Measurements from ENCODE around the gene FGF19. TPM values are rescaled to one million over a fixed set of nuclear protein-coding genes. Genes with fewer than 3 reads are reported as not detected.

FGF19 gene
- polyA plus RNA-seq, 1 donor from 2014 or later: 4.6 TPM

DNA sequence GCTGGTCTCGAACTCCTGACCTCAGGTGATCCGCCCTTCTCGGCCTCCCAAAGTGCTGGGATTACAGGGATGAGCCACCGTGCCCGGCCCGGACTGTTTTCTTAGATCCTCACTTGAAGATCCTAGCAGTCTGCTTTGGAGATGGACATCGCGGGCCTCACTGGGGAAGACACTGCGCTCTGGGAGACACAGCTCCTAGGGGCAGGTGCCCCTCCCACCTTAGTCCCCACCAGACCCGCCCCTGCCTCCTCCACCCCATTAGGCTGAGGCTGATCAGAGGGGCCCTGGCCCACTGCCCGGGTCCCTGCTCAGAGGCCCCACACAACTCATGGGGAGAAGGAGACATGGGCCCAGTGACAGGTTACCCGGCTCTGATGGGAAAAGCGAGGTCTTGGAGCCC lies 17.4 kb downstream of the FGF19 start:
- no peak overlapping the region for H2AFZ ChIP-seq (ENCODE audit: low read depth, low read length)
- peaks cover 5% of the 10 kb centered on the region for H3K27me3 ChIP-seq (ENCODE audit: insufficient read depth, low read depth, low read length)
- H3K9me3 ChIP-seq (ENCODE audit: low read length): no peaks in the 10 kb centered on the region
- H3K9ac ChIP-seq (ENCODE audit: low read length): no peak overlapping the region
- no peaks in the 10 kb centered on the region for H3K79me2 ChIP-seq (replicated peaks; ENCODE audit: insufficient read depth, low read length)
- H3K4me3 ChIP-seq (ENCODE audit: low read length): no peak overlapping the region
- H3K27ac ChIP-seq (ENCODE audit: low read length): no peak overlapping the region
- no peaks in the 10 kb centered on the region for H3K9me2 ChIP-seq (ENCODE audit: insufficient read depth, low read length)
- no peak overlapping the region for H3K4me2 ChIP-seq (ENCODE audit: low read length)
- TF ChIP-seq SMC3 (conservative IDR thresholded peaks at IDR 0.05; ENCODE audit: poor library complexity): no peak
- TF ChIP-seq TAF1 (IDR thresholded peaks at IDR 0.05; ENCODE audit: low read depth): no peak
- no peak for TF ChIP-seq POLR2AphosphoS5 (IDR thresholded peaks at IDR 0.05)
- TF ChIP-seq, protein P1, sequence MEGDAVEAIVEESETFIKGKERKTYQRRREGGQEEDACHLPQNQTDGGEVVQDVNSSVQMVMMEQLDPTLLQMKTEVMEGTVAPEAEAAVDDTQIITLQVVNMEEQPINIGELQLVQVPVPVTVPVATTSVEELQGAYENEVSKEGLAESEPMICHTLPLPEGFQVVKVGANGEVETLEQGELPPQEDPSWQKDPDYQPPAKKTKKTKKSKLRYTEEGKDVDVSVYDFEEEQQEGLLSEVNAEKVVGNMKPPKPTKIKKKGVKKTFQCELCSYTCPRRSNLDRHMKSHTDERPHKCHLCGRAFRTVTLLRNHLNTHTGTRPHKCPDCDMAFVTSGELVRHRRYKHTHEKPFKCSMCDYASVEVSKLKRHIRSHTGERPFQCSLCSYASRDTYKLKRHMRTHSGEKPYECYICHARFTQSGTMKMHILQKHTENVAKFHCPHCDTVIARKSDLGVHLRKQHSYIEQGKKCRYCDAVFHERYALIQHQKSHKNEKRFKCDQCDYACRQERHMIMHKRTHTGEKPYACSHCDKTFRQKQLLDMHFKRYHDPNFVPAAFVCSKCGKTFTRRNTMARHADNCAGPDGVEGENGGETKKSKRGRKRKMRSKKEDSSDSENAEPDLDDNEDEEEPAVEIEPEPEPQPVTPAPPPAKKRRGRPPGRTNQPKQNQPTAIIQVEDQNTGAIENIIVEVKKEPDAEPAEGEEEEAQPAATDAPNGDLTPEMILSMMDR (IDR thresholded peaks at IDR 0.05; ENCODE audit: poor library complexity, severe bottlenecking): no peak
- TF ChIP-seq RAD21 (conservative IDR thresholded peaks at IDR 0.05): no peak
- no peak for TF ChIP-seq EP300 (conservative IDR thresholded peaks at IDR 0.05; ENCODE audit: poor library complexity, severe bottlenecking)
- TF ChIP-seq EZH2 (IDR thresholded peaks at IDR 0.05; ENCODE audit: borderline replicate concordance, insufficient read depth, low read length, poor library complexity, severe bottlenecking): no peak
- TF ChIP-seq, protein P2, sequence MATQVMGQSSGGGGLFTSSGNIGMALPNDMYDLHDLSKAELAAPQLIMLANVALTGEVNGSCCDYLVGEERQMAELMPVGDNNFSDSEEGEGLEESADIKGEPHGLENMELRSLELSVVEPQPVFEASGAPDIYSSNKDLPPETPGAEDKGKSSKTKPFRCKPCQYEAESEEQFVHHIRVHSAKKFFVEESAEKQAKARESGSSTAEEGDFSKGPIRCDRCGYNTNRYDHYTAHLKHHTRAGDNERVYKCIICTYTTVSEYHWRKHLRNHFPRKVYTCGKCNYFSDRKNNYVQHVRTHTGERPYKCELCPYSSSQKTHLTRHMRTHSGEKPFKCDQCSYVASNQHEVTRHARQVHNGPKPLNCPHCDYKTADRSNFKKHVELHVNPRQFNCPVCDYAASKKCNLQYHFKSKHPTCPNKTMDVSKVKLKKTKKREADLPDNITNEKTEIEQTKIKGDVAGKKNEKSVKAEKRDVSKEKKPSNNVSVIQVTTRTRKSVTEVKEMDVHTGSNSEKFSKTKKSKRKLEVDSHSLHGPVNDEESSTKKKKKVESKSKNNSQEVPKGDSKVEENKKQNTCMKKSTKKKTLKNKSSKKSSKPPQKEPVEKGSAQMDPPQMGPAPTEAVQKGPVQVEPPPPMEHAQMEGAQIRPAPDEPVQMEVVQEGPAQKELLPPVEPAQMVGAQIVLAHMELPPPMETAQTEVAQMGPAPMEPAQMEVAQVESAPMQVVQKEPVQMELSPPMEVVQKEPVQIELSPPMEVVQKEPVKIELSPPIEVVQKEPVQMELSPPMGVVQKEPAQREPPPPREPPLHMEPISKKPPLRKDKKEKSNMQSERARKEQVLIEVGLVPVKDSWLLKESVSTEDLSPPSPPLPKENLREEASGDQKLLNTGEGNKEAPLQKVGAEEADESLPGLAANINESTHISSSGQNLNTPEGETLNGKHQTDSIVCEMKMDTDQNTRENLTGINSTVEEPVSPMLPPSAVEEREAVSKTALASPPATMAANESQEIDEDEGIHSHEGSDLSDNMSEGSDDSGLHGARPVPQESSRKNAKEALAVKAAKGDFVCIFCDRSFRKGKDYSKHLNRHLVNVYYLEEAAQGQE (IDR thresholded peaks at IDR 0.05; ENCODE audit: borderline replicate concordance): no peak
- TF ChIP-seq MXI1 (conservative IDR thresholded peaks at IDR 0.05; ENCODE audit: poor library complexity, severe bottlenecking): no peak
- no peaks in the 10 kb centered on the region for H4K20me1 ChIP-seq (ENCODE audit: insufficient read depth)
- no peaks in the 10 kb centered on the region for H3F3A ChIP-seq (ENCODE audit: insufficient read depth, low read length, poor library complexity, severe bottlenecking)
- no peaks in the 10 kb centered on the region for H3K36me3 ChIP-seq (ENCODE audit: insufficient read depth, low read length)

DNA sequence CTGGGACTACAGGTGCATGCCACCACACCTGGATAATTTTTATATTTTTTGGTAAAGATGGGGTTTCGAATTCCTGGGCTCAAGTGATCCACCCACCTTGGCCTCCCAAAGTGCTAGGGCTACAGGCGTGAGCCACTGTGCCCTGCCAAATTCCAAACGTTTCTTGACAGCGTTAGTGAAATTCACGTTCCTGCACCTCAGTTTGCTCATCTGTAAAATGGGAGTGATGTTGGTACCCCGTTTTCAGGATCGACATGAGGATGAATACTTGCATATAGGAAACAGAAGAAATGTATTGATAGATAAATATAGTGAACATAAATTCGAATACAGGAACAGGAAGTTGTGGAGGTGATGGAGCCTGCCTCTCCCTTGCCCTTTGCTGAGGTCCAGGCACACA lies 18.5 kb downstream of the FGF19 start:
- Histone ChIP-seq H2AFZ (ENCODE audit: low read depth, low read length) (no peak overlapping the region), H3K4me2 (ENCODE audit: low read length) (no peak overlapping the region), H3K27ac (ENCODE audit: low read length) (no peak overlapping the region), H3F3A (ENCODE audit: insufficient read depth, low read length, poor library complexity, severe bottlenecking) (no peaks in the 10 kb centered on the region), H3K9me2 (ENCODE audit: insufficient read depth, low read length) (no peaks in the 10 kb centered on the region), H3K9me3 (ENCODE audit: low read length) (no peaks in the 10 kb centered on the region), H3K79me2 (replicated peaks; ENCODE audit: insufficient read depth, low read length) (no peaks in the 10 kb centered on the region), H3K4me3 (ENCODE audit: low read length) (no peak overlapping the region), H3K36me3 (ENCODE audit: insufficient read depth, low read length) (no peaks in the 10 kb centered on the region), H3K27me3 (ENCODE audit: insufficient read depth, low read depth, low read length) (peaks cover 5% of the 10 kb centered on the region), H3K9ac (ENCODE audit: low read length) (no peak overlapping the region), H4K20me1 (ENCODE audit: insufficient read depth) (no peaks in the 10 kb centered on the region)
- TF ChIP-seq SMC3 (conservative IDR thresholded peaks at IDR 0.05; ENCODE audit: poor library complexity) (no peak), TAF1 (IDR thresholded peaks at IDR 0.05; ENCODE audit: low read depth) (no peak), MXI1 (conservative IDR thresholded peaks at IDR 0.05; ENCODE audit: poor library complexity, severe bottlenecking) (no peak), RAD21 (conservative IDR thresholded peaks at IDR 0.05) (no peak), EP300 (conservative IDR thresholded peaks at IDR 0.05; ENCODE audit: poor library complexity, severe bottlenecking) (no peak), EZH2 (IDR thresholded peaks at IDR 0.05; ENCODE audit: borderline replicate concordance, insufficient read depth, low read length, poor library complexity, severe bottlenecking) (no peak), POLR2AphosphoS5 (IDR thresholded peaks at IDR 0.05) (no peak)
- TF ChIP-seq, protein P1 (IDR thresholded peaks at IDR 0.05; ENCODE audit: poor library complexity, severe bottlenecking): no peak
- TF ChIP-seq, protein P2 (IDR thresholded peaks at IDR 0.05; ENCODE audit: borderline replicate concordance): no peak
